Amniotic stem cell (primary cell): ENCODE results near the gene OTULINL.
"Not testable (repeated sequence)": the region's sequence is repeated elsewhere in the genome, so short reads cannot be mapped to it uniquely, and the experiment has no call there.

Experiments used
- DNase-seq: peaks from one replicate; lab custom pipeline; 2025; lab: John Stamatoyannopoulos, UW

The OTULINL gene

GRCh38 chr5:14581106-14581890, at the start of gene OTULINL:
OTULINL (plus strand) TSS chr5:14581792; CDS start chr5:14581895, 103 bp downstream.
- DNase-seq: no peak

GRCh38 chr5:14532180-14532579, 49.4 kb upstream of the OTULINL start:
- no peak for DNase-seq

- DNase-seq: no peak
These were observed 46.8 kb upstream of the OTULINL start for GRCh38 chr5:14534773-14535172.

- DNase-seq: no peak
These were observed 36.3 kb upstream of the OTULINL start for GRCh38 chr5:14545308-14545707.

- no peak for DNase-seq
These were observed 35.7 kb upstream of the OTULINL start for GRCh38 chr5:14545862-14546261.

- DNase-seq: no peak
These were observed 33.9 kb upstream of the OTULINL start for GRCh38 chr5:14547666-14548065.

- DNase-seq: no peak
These were observed 30.4 kb upstream of the OTULINL start for GRCh38 chr5:14551211-14551610.

- no peak for DNase-seq
These were observed 29.6 kb upstream of the OTULINL start for GRCh38 chr5:14552017-14552416.

GRCh38 chr5:14554288-14554687, 27.3 kb upstream of the OTULINL start:
- DNase-seq: not testable (repeated sequence)

GRCh38 chr5:14556015-14556414, 25.6 kb upstream of the OTULINL start:
- no peak for DNase-seq

GRCh38 chr5:14557203-14557770, 24.3 kb upstream of the OTULINL start:
- DNase-seq: no peak

GRCh38 chr5:14557791-14558415, 23.7 kb upstream of the OTULINL start:
- no peak for DNase-seq

- no peak for DNase-seq
These were observed 21.4 kb upstream of the OTULINL start for GRCh38 chr5:14560091-14560595.

GRCh38 chr5:14561741-14562140, 19.9 kb upstream of the OTULINL start:
- DNase-seq: no peak

GRCh38 chr5:14568333-14568732, 13.3 kb upstream of the OTULINL start:
- no peak for DNase-seq

- no peak for DNase-seq
These were observed 11.5 kb upstream of the OTULINL start for GRCh38 chr5:14569948-14570691.

- DNase-seq: no peak
These were observed 9.7 kb upstream of the OTULINL start for GRCh38 chr5:14571901-14572300.

GRCh38 chr5:14572385-14572784, 9.2 kb upstream of the OTULINL start:
- DNase-seq: no peak

- DNase-seq: no peak
These were observed 8.8 kb upstream of the OTULINL start for GRCh38 chr5:14572836-14573235.

GRCh38 chr5:14574096-14574495, 7.5 kb upstream of the OTULINL start:
- DNase-seq: no peak

GRCh38 chr5:14574891-14575508, 6.6 kb upstream of the OTULINL start:
- DNase-seq: no peak

GRCh38 chr5:14576206-14576605, 5.4 kb upstream of the OTULINL start:
- no peak for DNase-seq
